Activated CD4-positive, alpha-beta T cell treated with anti-CD3 and anti-CD28 coated beads, Interleukin-2, amount 50 U/mL, for 48 hours (primary cell): ENCODE measurements around the gene PER1.
A peak's percentile ranks its signal among the peaks of the same experiment; 100 is the strongest.

Experiments
- DNase-seq, 2 experiments: peaks; one replicate each; pipeline ENCODE4 v3.0.0-alpha.2; 2020

Gene PER1

DNA sequence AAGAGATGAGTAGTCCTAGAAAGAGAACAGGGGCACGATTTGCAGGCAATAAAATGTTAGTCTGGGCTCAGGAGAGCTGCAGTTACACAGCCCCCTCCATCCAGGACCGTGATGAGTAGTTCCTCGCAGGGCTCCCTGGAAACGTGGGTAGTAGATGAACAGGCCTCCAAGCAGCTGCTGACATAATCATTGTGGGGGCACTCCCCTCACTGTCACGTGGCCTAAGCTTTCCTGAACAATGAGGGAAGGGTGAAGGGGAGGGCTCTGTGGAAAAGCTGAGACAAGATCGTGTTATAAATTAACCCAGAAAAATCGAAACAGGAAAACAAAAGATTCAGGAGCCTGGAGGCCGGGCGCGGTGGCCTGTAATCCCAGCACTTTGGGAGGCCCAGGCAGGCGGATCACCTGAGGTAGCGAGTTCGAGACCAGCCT, 1.3 kb upstream of the PER1 start:
- DNase-seq = peak; percentile 70 to 79

GRCh38 chr17:8153031-8153451, 837 bp upstream of the PER1 start:
- DNase-seq = no peak

GRCh38 chr17:8151641-8152111, 528 bp downstream of the PER1 start:
- peak; percentile 39 to 56 for DNase-seq

GRCh38 chr17:8151120-8151640, 1.0 kb downstream of the PER1 start:
- peak; percentile 87 to 90 for DNase-seq

DNA sequence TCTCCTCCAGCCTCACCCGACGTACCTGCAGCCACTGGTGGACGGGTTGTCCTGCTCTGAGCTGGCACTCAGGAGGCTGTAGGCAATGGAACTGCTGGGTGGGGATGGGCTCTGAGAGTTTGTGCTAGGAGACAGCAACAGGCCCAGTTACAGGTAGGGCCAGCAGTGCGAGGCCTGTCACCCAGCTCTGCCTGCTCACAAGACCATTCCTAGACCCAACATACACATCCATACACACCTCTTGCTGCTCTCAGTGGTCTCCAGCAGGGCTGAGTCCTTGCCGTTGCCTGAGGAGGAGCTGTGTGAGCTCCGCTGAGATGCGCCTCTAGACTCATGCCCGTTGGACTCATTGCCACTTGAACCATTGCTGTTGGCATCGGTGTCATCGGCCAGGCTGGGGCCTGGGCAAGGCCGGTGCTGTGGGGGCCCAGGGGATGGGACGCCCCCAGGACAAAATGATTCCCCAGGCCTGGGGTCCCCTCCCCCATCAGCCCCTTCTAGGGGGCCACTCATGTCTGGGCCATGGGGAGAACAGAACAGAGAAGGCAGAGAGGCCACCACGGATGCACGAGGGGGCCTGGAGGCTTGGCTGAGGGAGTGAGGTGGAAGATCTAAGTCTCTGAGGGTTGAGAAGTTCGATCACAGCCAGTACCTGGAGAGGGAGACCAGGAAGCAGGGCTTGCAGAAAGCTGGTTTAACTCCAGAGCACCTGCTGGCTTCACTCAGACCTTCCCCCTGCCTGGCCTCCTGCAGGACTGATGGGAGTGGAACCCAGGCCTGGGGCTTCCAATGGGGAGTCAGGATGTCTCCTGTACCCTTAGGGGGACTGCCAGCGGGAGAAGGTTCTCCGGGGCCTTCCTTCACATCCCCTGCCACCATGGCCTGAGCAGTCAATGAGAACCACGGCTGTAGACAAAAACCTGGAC, 1.7 kb downstream of the PER1 start:
- DNase-seq = no peak

DNA sequence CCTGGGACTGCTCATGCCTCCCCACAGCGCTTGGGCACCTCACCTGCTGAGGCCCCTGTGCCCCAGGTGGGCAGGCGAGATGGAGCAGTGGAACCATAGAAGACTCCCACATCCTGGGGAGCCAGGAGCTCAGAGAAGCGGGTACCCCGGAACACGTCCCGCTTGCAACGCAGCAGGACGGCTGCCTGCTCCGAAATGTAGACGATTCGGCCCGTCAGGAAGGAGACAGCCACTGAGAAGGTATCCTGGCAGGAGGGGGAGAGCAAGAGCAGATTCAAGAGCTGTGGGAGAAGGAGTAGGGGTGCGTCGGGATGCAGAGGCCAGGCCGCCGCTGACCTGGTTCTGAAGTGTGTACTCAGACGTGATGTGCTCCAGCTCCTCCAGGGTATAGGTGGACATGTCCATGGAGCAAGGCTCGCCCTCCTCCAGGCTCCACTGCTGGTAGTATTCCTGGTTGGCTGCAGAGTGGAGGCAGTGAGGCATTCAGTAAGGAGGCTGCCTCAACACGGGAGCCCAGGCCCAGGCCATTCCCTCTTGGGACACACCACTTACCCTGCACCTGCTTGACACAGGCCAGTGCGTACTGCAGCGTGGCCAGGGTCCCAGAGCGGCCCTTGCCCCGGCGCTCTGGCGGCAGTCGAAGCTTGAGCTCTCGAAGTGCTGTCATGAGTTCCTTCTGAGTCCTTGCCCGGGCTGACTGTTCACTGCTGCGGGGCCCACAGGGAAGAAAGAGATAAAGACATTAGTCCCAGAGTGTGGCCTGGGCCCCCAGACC, 2.6 kb downstream of the PER1 start:
- DNase-seq = no peak

- DNase-seq = no peak
Observed at GRCh38 chr17:8148560-8148959, 3.6 kb downstream of the PER1 start.

- DNase-seq = no peak
Observed at GRCh38 chr17:8147805-8148404, 4.3 kb downstream of the PER1 start.

DNA sequence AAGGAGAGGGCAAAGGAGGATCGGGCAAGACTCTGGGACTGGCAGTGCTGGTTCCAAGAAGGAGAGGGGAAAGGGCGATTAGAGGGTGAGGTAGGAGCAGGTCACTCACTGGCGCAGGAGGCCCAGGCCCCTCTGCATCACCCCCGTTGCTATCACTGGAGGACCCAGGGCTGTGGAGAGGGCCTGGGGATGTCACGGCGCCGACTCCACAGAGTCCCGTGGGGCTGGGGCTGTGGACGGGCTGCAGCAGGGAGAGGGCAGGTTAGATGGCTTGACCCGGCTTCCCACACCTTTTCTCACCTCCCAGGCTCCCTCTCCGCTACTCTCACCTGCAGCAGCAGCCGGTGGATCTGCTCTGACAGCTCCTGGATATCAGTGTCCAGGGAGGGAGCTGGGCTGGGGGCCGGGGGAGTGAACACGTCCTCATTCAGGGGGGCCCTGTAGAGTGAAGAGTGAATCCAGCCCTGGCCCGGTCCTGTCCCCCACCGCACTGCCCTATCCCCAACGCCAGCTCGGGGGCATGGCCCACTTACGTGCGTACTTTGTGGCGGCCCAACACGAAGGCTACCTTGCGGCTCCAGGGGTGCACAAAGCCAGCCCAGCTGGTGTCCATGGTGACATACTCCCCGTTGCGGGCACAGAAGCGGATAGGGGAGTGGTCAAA, 4.9 kb downstream of the PER1 start:
- DNase-seq = no peak

DNA sequence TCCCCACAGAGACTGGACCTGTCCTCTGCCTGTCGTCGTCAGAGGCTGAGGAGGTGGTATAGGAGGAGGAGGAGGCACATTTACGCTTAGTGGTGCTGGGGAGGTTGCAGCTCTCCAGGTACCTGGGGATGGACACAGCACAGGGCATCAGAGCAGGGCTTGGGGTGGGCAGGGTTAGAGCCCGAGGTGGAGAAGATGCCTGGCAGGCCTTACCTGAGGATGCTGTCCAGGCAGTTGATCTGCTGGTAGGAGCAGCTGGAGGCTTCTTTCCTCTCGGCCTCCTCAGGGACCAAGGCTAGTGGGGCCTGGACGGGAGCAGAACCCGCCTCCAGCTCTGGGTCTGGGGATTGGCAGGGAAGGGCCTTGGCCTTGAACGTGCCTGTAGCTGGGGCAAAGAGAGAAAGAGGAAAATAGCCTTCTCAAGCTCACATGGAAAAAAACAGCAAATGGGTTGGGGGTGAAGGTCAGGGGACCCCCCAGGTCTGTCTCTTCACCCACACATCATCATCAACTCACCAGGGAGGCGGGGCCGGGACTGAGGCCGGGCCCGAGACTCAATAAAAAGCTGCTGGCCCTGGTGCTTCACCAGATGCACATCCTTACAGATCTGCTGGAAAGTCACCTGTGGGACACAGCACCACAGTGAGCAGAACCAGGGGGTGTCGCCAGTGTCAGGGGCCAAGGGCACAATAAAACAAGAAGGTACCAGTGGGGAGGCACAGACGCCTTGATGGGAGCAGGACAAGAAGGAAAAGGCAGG, 5.6 kb downstream of the PER1 start:
- DNase-seq = no peak

- no peak for DNase-seq
Observed at GRCh38 chr17:8145811-8146210, 6.4 kb downstream of the PER1 start.

DNA sequence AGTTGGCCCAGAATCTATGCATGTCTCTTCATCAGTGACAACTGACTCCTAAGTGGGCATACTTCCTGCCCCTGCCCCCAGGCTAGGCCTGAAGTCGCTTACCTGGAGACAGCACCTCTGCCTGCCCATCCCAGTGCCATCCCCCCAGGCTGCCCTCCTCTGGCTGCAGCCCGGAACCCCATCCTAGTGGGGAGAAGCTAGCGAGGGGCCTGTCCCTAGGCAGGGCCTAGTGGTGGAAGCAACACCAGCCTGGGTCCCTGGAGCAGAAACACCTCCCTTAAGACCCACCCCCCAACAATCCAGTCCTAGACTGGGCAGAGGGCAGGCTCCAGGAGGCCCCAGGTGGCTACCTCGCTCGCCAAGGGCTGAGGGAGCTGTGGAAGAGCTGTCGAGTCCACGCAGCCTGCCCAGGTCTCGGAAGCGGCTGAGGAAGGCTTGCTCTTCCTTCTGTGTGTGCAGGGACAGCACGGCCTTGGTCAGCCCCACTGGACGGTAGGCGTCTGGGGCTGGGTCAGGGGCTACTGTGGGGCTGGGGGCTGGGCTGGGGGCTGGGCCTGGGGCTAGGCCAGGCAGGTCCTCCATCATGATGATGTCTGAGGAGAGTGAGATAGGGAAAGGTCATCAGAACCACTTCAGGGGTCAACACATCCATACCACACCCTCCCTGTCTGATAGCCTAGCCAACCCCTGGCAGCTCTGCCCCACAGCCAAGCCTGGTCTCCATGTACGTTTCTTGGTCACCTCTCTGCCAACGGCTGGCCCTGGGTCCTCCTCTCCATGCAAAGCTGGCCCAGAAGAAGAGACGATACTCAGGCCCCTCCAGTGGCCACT, 7.6 kb downstream of the PER1 start:
- no peak for DNase-seq

- DNase-seq = no peak
Observed at GRCh38 chr17:8143581-8144400, 8.4 kb downstream of the PER1 start.

DNA sequence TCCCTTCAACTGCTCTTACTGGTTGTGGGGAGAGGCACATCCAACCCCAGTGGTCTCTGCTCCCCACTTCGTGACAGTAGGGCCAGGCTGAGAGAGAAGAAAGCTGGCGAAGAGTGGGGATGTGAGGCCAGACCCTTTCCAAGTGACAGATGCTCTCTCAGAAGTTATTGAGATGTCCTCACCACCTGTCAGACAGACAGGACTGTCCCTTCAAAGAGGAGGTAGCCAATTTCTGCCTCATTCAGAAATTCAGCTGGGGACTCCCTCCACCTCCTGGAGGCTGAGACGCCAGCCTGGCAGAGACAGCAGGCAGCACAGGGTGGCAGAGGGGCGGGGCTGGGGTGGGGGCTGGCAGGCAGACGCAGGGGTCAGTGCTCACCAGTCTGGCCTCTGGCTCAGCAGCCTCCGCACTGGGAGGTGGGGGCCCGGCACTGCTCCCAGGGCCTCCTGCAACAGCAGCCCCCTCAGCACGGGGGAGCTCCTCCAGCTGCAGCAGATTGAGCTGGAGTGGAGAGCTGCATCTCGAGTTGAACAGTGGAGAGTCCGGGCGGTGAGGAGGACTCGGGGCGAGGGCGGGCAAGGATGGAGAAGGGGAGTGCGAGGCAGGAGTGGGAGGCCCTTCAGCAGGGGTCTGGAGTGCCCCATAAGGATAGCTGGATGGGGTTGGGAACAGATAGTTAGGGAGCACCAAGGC, 9.2 kb downstream of the PER1 start:
- DNase-seq = no peak

- DNase-seq = no peak
Observed at GRCh38 chr17:8142158-8142886, 9.9 kb downstream of the PER1 start.

DNA sequence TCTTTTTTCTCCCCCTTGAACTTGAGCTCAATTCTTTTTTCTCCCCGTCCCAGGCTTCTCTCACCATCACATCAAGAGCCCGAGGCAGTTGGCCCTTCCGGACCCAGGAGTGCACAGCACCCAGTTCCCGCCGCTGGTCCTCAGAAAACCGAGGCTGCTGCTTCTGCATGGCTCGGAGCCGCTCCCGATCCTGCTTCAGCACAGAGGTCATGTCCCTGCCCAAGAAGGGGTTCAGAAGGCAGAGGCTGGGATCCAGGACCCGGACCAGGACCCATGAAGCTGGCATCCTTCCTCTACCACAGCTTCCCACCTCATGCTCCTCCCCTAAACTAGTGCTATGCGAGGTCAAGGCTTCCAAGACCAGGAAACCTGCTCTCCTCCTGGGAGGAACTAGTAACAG, 10.5 kb downstream of the PER1 start:
- DNase-seq = no peak

- no peak for DNase-seq
Observed at GRCh38 chr17:8141045-8141444, 11.2 kb downstream of the PER1 start.
